ENCODE results near the gene TMSB10. TPM values are rescaled to one million over a fixed set of nuclear protein-coding genes. Genes with fewer than 3 reads are reported as not detected.

The TMSB10 gene
- total RNA-seq, 1 experiment from 2014 or later, result 869 TPM

DNA sequence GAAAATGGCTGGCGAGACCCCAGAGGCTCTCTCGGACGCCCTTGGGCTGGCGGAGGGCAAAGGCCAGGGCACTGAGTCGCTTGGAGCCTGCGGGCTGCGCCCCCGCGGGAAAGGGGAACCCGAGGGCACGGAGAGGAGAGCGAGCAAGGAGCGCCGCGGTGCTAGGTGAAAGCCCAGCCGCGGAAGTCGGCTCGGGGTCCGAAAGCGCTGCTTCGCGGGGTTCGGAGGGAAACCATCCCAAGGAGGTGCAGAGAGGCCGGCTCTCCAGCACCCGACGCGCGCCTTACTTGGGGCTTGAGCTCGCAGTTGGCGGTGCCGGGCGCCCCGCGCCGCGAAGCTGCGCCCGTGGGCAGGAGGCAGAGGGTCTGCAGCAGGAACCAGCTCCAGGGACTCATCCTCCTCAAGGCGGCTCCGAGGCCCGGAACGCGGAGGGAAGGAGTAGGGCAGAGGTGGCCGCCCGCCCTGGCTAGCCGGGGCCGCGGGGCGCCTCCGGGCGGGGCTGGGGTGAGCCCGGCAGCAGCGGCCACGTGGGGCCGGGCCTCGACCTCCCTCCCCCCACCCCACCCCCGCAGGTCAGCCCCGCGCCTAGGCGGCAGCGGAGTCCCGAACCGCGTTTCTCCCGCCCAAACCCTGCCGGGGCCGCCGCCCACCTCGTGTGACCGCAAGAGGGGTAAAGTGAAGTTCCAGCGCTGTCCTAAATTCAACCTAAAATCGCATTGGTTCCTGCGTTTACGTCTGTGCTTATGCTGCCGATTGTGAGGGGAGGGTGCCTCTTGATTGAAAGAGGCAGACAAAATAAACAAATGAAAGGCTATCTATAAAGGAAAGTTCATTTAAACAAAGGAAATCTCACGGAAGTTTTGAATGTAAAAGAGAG lies 24.6 kb upstream of the TMSB10 start, which contains the start of gene TRABD2A (continued):
- TF ChIP-seq, protein P1, sequence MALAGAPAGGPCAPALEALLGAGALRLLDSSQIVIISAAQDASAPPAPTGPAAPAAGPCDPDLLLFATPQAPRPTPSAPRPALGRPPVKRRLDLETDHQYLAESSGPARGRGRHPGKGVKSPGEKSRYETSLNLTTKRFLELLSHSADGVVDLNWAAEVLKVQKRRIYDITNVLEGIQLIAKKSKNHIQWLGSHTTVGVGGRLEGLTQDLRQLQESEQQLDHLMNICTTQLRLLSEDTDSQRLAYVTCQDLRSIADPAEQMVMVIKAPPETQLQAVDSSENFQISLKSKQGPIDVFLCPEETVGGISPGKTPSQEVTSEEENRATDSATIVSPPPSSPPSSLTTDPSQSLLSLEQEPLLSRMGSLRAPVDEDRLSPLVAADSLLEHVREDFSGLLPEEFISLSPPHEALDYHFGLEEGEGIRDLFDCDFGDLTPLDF (CRISPR knock-in tag; IDR thresholded peaks at IDR 0.05), result no peak
- TF ChIP-seq, protein P2, sequence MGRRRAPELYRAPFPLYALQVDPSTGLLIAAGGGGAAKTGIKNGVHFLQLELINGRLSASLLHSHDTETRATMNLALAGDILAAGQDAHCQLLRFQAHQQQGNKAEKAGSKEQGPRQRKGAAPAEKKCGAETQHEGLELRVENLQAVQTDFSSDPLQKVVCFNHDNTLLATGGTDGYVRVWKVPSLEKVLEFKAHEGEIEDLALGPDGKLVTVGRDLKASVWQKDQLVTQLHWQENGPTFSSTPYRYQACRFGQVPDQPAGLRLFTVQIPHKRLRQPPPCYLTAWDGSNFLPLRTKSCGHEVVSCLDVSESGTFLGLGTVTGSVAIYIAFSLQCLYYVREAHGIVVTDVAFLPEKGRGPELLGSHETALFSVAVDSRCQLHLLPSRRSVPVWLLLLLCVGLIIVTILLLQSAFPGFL (CRISPR knock-in tag; IDR thresholded peaks at IDR 0.05; ENCODE audit: borderline replicate concordance), result no peak
- TF ChIP-seq, protein P3, sequence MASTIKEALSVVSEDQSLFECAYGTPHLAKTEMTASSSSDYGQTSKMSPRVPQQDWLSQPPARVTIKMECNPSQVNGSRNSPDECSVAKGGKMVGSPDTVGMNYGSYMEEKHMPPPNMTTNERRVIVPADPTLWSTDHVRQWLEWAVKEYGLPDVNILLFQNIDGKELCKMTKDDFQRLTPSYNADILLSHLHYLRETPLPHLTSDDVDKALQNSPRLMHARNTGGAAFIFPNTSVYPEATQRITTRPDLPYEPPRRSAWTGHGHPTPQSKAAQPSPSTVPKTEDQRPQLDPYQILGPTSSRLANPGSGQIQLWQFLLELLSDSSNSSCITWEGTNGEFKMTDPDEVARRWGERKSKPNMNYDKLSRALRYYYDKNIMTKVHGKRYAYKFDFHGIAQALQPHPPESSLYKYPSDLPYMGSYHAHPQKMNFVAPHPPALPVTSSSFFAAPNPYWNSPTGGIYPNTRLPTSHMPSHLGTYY (CRISPR knock-in tag; IDR thresholded peaks at IDR 0.05), result no peak
- TF ChIP-seq ZNF671 (CRISPR knock-in tag; IDR thresholded peaks at IDR 0.05) (no peak), JUN (CRISPR knock-in tag; IDR thresholded peaks at IDR 0.05) (no peak), SP1 (CRISPR knock-in tag; conservative IDR thresholded peaks at IDR 0.05) (no peak), NFYB (CRISPR knock-in tag; conservative IDR thresholded peaks at IDR 0.05; ENCODE audit: low read depth) (no peak), JAZF1 (CRISPR knock-in tag; IDR thresholded peaks at IDR 0.05) (no peak), TEAD1 (CRISPR knock-in tag; IDR thresholded peaks at IDR 0.05) (no peak), FOXK1 (CRISPR knock-in tag; IDR thresholded peaks at IDR 0.05) (no peak; the same call in 1 of the 2 replicates), FOXJ3 (CRISPR knock-in tag; IDR thresholded peaks at IDR 0.05; ENCODE audit: borderline replicate concordance) (no peak), GABPB1 (CRISPR knock-in tag; IDR thresholded peaks at IDR 0.05) (no peak)
- TF ChIP-seq, protein P4, sequence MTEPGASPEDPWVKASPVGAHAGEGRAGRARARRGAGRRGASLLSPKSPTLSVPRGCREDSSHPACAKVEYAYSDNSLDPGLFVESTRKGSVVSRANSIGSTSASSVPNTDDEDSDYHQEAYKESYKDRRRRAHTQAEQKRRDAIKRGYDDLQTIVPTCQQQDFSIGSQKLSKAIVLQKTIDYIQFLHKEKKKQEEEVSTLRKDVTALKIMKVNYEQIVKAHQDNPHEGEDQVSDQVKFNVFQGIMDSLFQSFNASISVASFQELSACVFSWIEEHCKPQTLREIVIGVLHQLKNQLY (CRISPR knock-in tag; IDR thresholded peaks at IDR 0.05), result no peak
- TF ChIP-seq, protein P5, sequence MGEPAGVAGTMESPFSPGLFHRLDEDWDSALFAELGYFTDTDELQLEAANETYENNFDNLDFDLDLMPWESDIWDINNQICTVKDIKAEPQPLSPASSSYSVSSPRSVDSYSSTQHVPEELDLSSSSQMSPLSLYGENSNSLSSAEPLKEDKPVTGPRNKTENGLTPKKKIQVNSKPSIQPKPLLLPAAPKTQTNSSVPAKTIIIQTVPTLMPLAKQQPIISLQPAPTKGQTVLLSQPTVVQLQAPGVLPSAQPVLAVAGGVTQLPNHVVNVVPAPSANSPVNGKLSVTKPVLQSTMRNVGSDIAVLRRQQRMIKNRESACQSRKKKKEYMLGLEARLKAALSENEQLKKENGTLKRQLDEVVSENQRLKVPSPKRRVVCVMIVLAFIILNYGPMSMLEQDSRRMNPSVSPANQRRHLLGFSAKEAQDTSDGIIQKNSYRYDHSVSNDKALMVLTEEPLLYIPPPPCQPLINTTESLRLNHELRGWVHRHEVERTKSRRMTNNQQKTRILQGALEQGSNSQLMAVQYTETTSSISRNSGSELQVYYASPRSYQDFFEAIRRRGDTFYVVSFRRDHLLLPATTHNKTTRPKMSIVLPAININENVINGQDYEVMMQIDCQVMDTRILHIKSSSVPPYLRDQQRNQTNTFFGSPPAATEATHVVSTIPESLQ (CRISPR knock-in tag; IDR thresholded peaks at IDR 0.05), result no peak
- TF ChIP-seq, protein P6, sequence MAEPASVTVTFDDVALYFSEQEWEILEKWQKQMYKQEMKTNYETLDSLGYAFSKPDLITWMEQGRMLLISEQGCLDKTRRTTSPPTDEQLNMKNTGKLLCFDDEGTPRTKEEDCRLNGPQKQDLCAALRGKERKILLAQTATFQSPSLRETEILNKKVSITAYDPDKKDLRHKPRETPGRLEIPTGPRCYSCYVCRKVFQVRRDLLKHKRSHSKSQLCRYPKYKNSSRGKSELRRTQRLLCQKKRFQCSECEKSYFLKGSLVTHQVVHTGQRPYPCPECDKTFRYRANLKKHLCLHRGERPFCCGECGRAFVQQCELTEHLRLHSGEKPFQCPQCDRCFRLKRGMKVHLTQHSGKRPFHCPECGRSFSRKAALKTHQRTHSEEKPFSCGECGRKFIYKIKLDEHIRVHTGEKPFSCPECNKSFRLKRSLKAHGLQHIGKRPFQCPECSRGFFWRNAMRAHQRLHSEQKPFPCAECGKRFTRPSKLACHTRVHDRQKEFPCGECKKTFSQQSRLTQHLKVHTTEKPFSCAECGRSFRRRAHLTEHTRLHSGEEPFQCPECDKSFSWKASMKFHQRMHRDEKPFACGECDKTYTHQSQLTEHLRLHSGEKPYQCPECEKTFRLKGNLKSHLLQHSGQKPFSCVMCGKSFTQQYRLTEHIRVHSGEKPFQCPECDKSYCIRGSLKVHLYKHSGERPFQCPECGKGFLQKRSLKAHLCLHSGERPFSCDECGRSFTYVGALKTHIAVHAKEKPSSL (CRISPR knock-in tag; conservative IDR thresholded peaks at IDR 0.05), result no peak
- TF ChIP-seq, protein P7, sequence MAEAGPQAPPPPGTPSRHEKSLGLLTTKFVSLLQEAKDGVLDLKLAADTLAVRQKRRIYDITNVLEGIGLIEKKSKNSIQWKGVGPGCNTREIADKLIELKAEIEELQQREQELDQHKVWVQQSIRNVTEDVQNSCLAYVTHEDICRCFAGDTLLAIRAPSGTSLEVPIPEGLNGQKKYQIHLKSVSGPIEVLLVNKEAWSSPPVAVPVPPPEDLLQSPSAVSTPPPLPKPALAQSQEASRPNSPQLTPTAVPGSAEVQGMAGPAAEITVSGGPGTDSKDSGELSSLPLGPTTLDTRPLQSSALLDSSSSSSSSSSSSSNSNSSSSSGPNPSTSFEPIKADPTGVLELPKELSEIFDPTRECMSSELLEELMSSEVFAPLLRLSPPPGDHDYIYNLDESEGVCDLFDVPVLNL (CRISPR knock-in tag; IDR thresholded peaks at IDR 0.05; ENCODE audit: borderline replicate concordance, low read depth), result no peak
- TF ChIP-seq, protein P8, sequence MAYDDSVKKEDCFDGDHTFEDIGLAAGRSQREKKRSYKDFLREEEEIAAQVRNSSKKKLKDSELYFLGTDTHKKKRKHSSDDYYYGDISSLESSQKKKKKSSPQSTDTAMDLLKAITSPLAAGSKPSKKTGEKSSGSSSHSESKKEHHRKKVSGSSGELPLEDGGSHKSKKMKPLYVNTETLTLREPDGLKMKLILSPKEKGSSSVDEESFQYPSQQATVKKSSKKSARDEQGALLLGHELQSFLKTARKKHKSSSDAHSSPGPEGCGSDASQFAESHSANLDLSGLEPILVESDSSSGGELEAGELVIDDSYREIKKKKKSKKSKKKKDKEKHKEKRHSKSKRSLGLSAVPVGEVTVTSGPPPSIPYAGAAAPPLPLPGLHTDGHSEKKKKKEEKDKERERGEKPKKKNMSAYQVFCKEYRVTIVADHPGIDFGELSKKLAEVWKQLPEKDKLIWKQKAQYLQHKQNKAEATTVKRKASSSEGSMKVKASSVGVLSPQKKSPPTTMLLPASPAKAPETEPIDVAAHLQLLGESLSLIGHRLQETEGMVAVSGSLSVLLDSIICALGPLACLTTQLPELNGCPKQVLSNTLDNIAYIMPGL (CRISPR knock-in tag; IDR thresholded peaks at IDR 0.05), result peak; percentile 76; the same call in 1 of the 2 replicates
- TF ChIP-seq, protein P9, sequence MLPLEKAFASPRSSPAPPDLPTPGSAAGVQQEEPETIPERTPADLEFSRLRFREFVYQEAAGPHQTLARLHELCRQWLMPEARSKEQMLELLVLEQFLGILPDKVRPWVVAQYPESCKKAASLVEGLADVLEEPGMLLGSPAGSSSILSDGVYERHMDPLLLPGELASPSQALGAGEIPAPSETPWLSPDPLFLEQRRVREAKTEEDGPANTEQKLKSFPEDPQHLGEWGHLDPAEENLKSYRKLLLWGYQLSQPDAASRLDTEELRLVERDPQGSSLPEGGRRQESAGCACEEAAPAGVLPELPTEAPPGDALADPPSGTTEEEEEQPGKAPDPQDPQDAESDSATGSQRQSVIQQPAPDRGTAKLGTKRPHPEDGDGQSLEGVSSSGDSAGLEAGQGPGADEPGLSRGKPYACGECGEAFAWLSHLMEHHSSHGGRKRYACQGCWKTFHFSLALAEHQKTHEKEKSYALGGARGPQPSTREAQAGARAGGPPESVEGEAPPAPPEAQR (CRISPR knock-in tag; IDR thresholded peaks at IDR 0.05), result no peak
- TF ChIP-seq, protein P10, sequence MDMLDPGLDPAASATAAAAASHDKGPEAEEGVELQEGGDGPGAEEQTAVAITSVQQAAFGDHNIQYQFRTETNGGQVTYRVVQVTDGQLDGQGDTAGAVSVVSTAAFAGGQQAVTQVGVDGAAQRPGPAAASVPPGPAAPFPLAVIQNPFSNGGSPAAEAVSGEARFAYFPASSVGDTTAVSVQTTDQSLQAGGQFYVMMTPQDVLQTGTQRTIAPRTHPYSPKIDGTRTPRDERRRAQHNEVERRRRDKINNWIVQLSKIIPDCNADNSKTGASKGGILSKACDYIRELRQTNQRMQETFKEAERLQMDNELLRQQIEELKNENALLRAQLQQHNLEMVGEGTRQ (CRISPR knock-in tag; IDR thresholded peaks at IDR 0.05), result peak; percentile 65
- TF ChIP-seq, protein P11, sequence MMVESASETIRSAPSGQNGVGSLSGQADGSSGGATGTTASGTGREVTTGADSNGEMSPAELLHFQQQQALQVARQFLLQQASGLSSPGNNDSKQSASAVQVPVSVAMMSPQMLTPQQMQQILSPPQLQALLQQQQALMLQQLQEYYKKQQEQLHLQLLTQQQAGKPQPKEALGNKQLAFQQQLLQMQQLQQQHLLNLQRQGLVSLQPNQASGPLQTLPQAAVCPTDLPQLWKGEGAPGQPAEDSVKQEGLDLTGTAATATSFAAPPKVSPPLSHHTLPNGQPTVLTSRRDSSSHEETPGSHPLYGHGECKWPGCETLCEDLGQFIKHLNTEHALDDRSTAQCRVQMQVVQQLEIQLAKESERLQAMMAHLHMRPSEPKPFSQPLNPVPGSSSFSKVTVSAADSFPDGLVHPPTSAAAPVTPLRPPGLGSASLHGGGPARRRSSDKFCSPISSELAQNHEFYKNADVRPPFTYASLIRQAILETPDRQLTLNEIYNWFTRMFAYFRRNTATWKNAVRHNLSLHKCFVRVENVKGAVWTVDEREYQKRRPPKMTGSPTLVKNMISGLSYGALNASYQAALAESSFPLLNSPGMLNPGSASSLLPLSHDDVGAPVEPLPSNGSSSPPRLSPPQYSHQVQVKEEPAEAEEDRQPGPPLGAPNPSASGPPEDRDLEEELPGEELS (CRISPR knock-in tag; IDR thresholded peaks at IDR 0.05), result no peak; the same call in 1 of the 2 replicates
